ENCODE results near the gene CCNDBP1. TPM values are rescaled to one million over a fixed set of nuclear protein-coding genes. Genes with fewer than 3 reads are reported as not detected.

CCNDBP1 gene
- polyA plus RNA-seq, 1 of the 3 experiments (the other 2 are of a cell fraction), result 63.6 TPM

DNA sequence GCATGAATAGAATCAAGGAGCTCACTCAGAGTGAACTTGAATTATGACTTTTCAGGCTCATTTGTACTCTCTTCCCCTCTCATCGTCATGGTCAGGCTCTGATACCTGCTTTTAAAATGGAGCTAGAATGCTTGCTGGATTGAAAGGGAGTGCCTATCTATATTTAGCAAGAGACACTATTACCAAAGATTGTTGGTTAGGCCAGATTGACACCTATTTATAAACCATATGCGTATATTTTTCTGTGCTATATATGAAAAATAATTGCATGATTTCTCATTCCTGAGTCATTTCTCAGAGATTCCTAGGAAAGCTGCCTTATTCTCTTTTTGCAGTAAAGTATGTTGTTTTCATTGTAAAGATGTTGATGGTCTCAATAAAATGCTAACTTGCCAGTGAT, 9.6 kb downstream of the CCNDBP1 start:
- ChIA-PET POLR2A (no interaction called here), CTCF (interaction anchor here (1.1 to 5.4 kb wide), 3 partner anchors 9 to 91 kb away, joined by 3 to 41 read pairs (median 39); no protein-coding TSS in a partner anchor)
- peaks cover 54 to 66% of the 10 kb centered on the region in 2 experiments for H3K36me3 ChIP-seq (replicated peaks in 1 of 2; ENCODE audit: control insufficient read depth in 1 of 2, insufficient read depth in 2 of 2, low read length in 1 of 2)
- H3K79me2 ChIP-seq (ENCODE audit: insufficient read depth), result no peaks in the 10 kb centered on the region
- no peaks in the 10 kb centered on the region for H3K9me2 ChIP-seq
- peaks cover 11% of the 10 kb centered on the region for H3F3A ChIP-seq (replicated peaks; ENCODE audit: insufficient read depth)
- 89% methylated on average over 2 of the region's 2 CpGs for WGBS (ENCODE audit: low lambda C conversion rate)
- H4K20me1 ChIP-seq (ENCODE audit: insufficient read depth), result no peaks in the 10 kb centered on the region
- H3K9ac ChIP-seq, result no peak overlapping the region
- no peaks in the 10 kb centered on the region; a peak in 1 of 4 replicates for H3K4me1 ChIP-seq (ENCODE audit: control insufficient read depth in 1 of 2, insufficient read depth in 2 of 2, low read depth in 1 of 2, low read length in 1 of 2)
- no peak overlapping the region for H3K27ac ChIP-seq (ENCODE audit: low read depth in 2 of 2, low read length in 1 of 2)
- H3K9me3 ChIP-seq, result no peaks in the 10 kb centered on the region
- no peak overlapping the region for H2AFZ ChIP-seq (ENCODE audit: low read depth)
- H3K4me2 ChIP-seq, result no peak overlapping the region
- DNase-seq, result no peak
- no peaks in the 10 kb centered on the region for H3K27me3 ChIP-seq (ENCODE audit: insufficient read depth)
- no peak for TF ChIP-seq NRF1 (IDR thresholded peaks at IDR 0.05; ENCODE audit: low read depth, low read length)
- no peak for TF ChIP-seq TCF12 (IDR thresholded peaks at IDR 0.05)
- TF ChIP-seq USF2 (IDR thresholded peaks at IDR 0.05; ENCODE audit: borderline replicate concordance, low read depth, low read length), result no peak
- no peak for TF ChIP-seq ZBTB33 (IDR thresholded peaks at IDR 0.05; ENCODE audit: borderline replicate concordance, low read depth)
- TF ChIP-seq, protein P1, sequence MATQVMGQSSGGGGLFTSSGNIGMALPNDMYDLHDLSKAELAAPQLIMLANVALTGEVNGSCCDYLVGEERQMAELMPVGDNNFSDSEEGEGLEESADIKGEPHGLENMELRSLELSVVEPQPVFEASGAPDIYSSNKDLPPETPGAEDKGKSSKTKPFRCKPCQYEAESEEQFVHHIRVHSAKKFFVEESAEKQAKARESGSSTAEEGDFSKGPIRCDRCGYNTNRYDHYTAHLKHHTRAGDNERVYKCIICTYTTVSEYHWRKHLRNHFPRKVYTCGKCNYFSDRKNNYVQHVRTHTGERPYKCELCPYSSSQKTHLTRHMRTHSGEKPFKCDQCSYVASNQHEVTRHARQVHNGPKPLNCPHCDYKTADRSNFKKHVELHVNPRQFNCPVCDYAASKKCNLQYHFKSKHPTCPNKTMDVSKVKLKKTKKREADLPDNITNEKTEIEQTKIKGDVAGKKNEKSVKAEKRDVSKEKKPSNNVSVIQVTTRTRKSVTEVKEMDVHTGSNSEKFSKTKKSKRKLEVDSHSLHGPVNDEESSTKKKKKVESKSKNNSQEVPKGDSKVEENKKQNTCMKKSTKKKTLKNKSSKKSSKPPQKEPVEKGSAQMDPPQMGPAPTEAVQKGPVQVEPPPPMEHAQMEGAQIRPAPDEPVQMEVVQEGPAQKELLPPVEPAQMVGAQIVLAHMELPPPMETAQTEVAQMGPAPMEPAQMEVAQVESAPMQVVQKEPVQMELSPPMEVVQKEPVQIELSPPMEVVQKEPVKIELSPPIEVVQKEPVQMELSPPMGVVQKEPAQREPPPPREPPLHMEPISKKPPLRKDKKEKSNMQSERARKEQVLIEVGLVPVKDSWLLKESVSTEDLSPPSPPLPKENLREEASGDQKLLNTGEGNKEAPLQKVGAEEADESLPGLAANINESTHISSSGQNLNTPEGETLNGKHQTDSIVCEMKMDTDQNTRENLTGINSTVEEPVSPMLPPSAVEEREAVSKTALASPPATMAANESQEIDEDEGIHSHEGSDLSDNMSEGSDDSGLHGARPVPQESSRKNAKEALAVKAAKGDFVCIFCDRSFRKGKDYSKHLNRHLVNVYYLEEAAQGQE (IDR thresholded peaks at IDR 0.05; ENCODE audit: low read depth, low read length), result no peak
- H3K4me3 ChIP-seq (ENCODE audit: low read depth in 2 of 2, low read length in 1 of 2), result no peak overlapping the region

DNA sequence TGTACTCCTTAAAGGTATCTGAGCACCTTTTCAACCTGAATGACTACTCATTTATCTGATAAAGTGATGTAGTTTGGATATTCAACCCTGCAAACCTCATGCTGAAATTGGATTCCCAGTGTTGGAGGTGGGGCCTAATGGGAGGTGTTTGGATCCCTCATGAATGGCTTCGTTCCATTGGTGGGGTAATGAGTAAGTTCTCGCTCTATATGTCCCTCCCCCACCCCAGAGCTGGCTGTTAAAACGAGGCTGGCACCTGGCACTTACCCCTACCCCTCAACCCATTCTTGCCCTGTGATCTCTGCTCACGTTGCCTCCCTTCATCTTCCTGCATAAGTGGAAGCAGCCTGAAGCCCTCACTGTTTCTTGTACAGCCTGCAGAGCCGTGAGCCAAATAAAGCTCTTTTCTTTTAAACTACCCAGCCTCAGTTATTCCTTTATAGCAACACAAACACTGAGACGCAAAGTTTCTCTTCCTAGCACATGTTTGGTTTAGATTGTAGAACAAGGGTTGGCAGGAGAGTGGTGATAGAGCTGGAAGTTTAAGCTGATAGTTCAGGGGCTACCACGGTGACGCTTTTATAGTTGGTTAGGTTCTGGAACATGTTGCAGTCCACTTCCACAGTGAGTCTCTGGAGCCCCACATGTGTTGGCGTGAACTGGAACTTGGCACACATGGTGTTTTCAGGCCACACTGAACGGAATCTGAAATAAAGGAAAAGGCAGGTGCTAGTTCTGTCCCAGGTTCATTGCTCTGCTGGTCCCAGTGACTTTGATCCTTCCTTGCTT, 11.8 kb downstream of the CCNDBP1 start:
- Histone ChIP-seq H3K9me3 (no peaks in the 10 kb centered on the region), H3K27me3 (ENCODE audit: insufficient read depth) (no peaks in the 10 kb centered on the region), H4K20me1 (ENCODE audit: insufficient read depth) (no peaks in the 10 kb centered on the region), H3K79me2 (ENCODE audit: insufficient read depth) (no peaks in the 10 kb centered on the region), H3K4me1 (ENCODE audit: control insufficient read depth in 1 of 2, insufficient read depth in 2 of 2, low read depth in 1 of 2, low read length in 1 of 2) (no peaks in the 10 kb centered on the region), H3K36me3 (replicated peaks in 1 of 2; ENCODE audit: control insufficient read depth in 1 of 2, insufficient read depth in 2 of 2, low read length in 1 of 2) (peaks cover 37 to 44% of the 10 kb centered on the region in 2 experiments), H3K27ac (ENCODE audit: low read depth in 2 of 2, low read length in 1 of 2) (no peak overlapping the region), H2AFZ (ENCODE audit: low read depth) (no peak overlapping the region), H3F3A (replicated peaks; ENCODE audit: insufficient read depth) (peaks cover 11% of the 10 kb centered on the region), H3K4me2 (no peak overlapping the region), H3K4me3 (ENCODE audit: low read depth in 2 of 2, low read length in 1 of 2) (no peak overlapping the region), H3K9me2 (no peaks in the 10 kb centered on the region), H3K9ac (no peak overlapping the region)
- DNase-seq, result no peak
- POLR2A ChIA-PET, result no interaction called here
- WGBS (ENCODE audit: low lambda C conversion rate), result 86% methylated on average over 10 of the region's 10 CpGs
- CTCF ChIA-PET, result interaction anchor here (0.7 to 5.4 kb wide), 5 partner anchors 7 to 89 kb away, joined by 3 to 41 read pairs (median 10); no protein-coding TSS in a partner anchor
- TF ChIP-seq JUND (IDR thresholded peaks at IDR 0.05), result no peak
- TF ChIP-seq EP300 (IDR thresholded peaks at IDR 0.05; ENCODE audit: borderline replicate concordance in 1 of 2, low read depth in 1 of 2, low read length in 1 of 2), result no peak
- TF ChIP-seq, protein P2, sequence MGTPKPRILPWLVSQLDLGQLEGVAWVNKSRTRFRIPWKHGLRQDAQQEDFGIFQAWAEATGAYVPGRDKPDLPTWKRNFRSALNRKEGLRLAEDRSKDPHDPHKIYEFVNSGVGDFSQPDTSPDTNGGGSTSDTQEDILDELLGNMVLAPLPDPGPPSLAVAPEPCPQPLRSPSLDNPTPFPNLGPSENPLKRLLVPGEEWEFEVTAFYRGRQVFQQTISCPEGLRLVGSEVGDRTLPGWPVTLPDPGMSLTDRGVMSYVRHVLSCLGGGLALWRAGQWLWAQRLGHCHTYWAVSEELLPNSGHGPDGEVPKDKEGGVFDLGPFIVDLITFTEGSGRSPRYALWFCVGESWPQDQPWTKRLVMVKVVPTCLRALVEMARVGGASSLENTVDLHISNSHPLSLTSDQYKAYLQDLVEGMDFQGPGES (IDR thresholded peaks at IDR 0.05; ENCODE audit: low read depth, low read length), result no peak
- TF ChIP-seq ELF1 (IDR thresholded peaks at IDR 0.05), result no peak
- TF ChIP-seq, protein P1 (IDR thresholded peaks at IDR 0.05; ENCODE audit: low read depth, low read length), result no peak
- TF ChIP-seq TAF1 (IDR thresholded peaks at IDR 0.05; ENCODE audit: borderline replicate concordance, low read depth, low read length), result no peak
- no peak for TF ChIP-seq RCOR1 (IDR thresholded peaks at IDR 0.05; ENCODE audit: low read length)
